GM12878 (cell line): ENCODE data around the gene PITPNM1. TPM values are rescaled to one million over a fixed set of nuclear protein-coding genes. Genes with fewer than 3 reads are reported as not detected.
A peak's percentile ranks its signal among the peaks of the same experiment; 100 is the strongest.

Experiments
- ATF2 ChIP-seq: IDR thresholded peaks from 2 replicates; pipeline ENCODE4 v1.6.1; 2012; ENCODE audit warnings: low read length, inconsistent platforms
- BCL11A ChIP-seq: IDR thresholded peaks from 2 replicates; pipeline ENCODE4 v1.6.1; 2011; ENCODE audit warnings: low read depth, low read length
- BRCA1 ChIP-seq: IDR thresholded peaks from 2 replicates; pipeline ENCODE4 v1.6.1; 2011; ENCODE audit warnings: low read depth, low read length, improper control_type of control experiment
- CBX5 ChIP-seq: sonication (generic); IDR thresholded peaks from 2 replicates; pipeline ENCODE4 v1.6.1; 2016; ENCODE audit warnings: low read depth, moderate library complexity, mild to moderate bottlenecking, inconsistent platforms
- GABPA ChIP-seq: IDR thresholded peaks from 2 replicates; pipeline ENCODE4 v1.6.1; 2014; ENCODE audit warnings: antibody characterized with exemption, low read depth, mild to moderate bottlenecking, inconsistent platforms
- HCFC1 ChIP-seq: fragments of 150-350 bp; IDR thresholded peaks from 2 replicates; pipeline ENCODE4 v1.6.1; 2014; ENCODE audit warnings: low read length
- IKZF1 ChIP-seq: fragments of 450-650 bp; conservative IDR thresholded peaks from 2 replicates; pipeline ENCODE4 v1.6.1; 2017; ENCODE audit warnings: antibody characterized with exemption, mild to moderate bottlenecking
- KDM1A ChIP-seq: fragments of 200-600 bp; sonication (generic); IDR thresholded peaks from 2 replicates; pipeline ENCODE4 v1.6.1; 2016; ENCODE audit warnings: borderline replicate concordance
- MEF2A ChIP-seq: IDR thresholded peaks from 2 replicates; pipeline ENCODE4 v1.6.1; 2011; ENCODE audit warnings: low read depth, mild to moderate bottlenecking, low read length, moderate library complexity; ENCODE audit not compliant: insufficient read depth
- MTA2 ChIP-seq: fragments of 450-650 bp; IDR thresholded peaks from 2 replicates; pipeline ENCODE4 v1.6.1; 2016; ENCODE audit warnings: low read depth, mild to moderate bottlenecking, moderate library complexity
- NR2C2 ChIP-seq: IDR thresholded peaks from 2 replicates; pipeline ENCODE4 v1.6.1; 2011; ENCODE audit warnings: borderline replicate concordance, low read depth; ENCODE audit not compliant: control insufficient read depth, insufficient read length
- PML ChIP-seq: IDR thresholded peaks from 2 replicates; pipeline ENCODE4 v1.6.1; 2012; ENCODE audit warnings: low read length, inconsistent platforms
- POU2F2 ChIP-seq: IDR thresholded peaks from 3 replicates; pipeline ENCODE4 v1.6.1; 2011; ENCODE audit warnings: low read depth, mild to moderate bottlenecking, low read length, borderline replicate concordance
- RBBP5 ChIP-seq: fragments of 200-600 bp; sonication (generic); conservative IDR thresholded peaks from 2 replicates; pipeline ENCODE4 v1.6.1; 2016
- RFX5 ChIP-seq: IDR thresholded peaks from 2 replicates; pipeline ENCODE4 v1.6.1; 2011; ENCODE audit warnings: low read depth, low read length, improper control_type of control experiment
- SP1 ChIP-seq: IDR thresholded peaks from one replicate; pipeline ENCODE4 v1.6.1; 2011; ENCODE audit warnings: low read depth, low read length
- SREBF1 ChIP-seq: IDR thresholded peaks from 2 replicates; pipeline ENCODE4 v1.6.1; 2012; ENCODE audit warnings: mild to moderate bottlenecking, low read length
- WRNIP1 ChIP-seq: IDR thresholded peaks from 2 replicates; pipeline ENCODE4 v1.6.1; 2011; ENCODE audit warnings: low read depth, low read length, improper control_type of control experiment, borderline replicate concordance
- YY1 ChIP-seq: IDR thresholded peaks from 2 replicates; pipeline ENCODE4 v1.6.1; 2011; ENCODE audit warnings: low read depth, mild to moderate bottlenecking, low read length
- ZBTB11 ChIP-seq: fragments of 450-650 bp; formaldehyde crosslinking; IDR thresholded peaks from 2 replicates; pipeline ENCODE4 v1.5.0; 2022; ENCODE audit warnings: mild to moderate bottlenecking, missing genetic modification characterization
- ZBTB40 ChIP-seq: fragments of 450-650 bp; IDR thresholded peaks from 2 replicates; pipeline ENCODE4 v1.6.1; 2016; ENCODE audit warnings: mild to moderate bottlenecking, moderate library complexity, borderline replicate concordance
- ZSCAN29 ChIP-seq: fragments of 450-650 bp; IDR thresholded peaks from 2 replicates; pipeline ENCODE4 v1.6.1; 2017; ENCODE audit warnings: mild to moderate bottlenecking, moderate library complexity
- polyA plus RNA-seq, 11 experiments: library from polyadenylated mRNA; depleted of rRNA in 4 of 11; unstranded in 6 of 11; stranded (reverse) in 5 of 11; fragments of >200 nt; fragmentation: Nextera tagmentation in 4 of 11; fragmentation: Illumina TruSeq in 1 of 11; extraction: Ambion mirVana in 4 of 11; extraction: Trizol in 1 of 11; gene quantifications; 1 replicate in 1 of 11; 2 replicates in 10 of 11; pipeline versions ENCODE4 v1.2.1 to v1.2.3, GENCODE V29; 2011 to 2016; ENCODE audit warnings: inconsistent platforms in 2 of 11, missing spikeins in 2 of 11, low read depth in 1 of 11
- total RNA-seq, 4 experiments: library from RNA; depleted of rRNA in 3 of 4; stranded (reverse); fragments of >200 nt in 3 of 4; fragmentation: Illumina TruSeq in 1 of 4; extraction: Trizol in 1 of 4; gene quantifications; 2 replicates each; pipeline versions ENCODE4 v1.2.1 to v1.2.3, GENCODE V29; 2013 to 2021

PITPNM1 gene
- total and polyA plus RNA-seq, 10 of the 15 experiments (the other 5 are each of a cell fraction or from before 2014, with no cell fraction given), result 0.11 to 56.8 (median 16.5) TPM

GRCh38 chr11:67486481-67487195, 18.5 kb downstream of the PITPNM1 start (continued):
- TF ChIP-seq ATF2, result no peak
- TF ChIP-seq SP1, result peak; percentile 79
- TF ChIP-seq KDM1A, result no peak
- TF ChIP-seq NR2C2, result no peak
- TF ChIP-seq WRNIP1, result no peak
- TF ChIP-seq YY1, result peak; percentile 69; the same call in 1 of the 2 replicates
- TF ChIP-seq HCFC1, result no peak
- no peak for TF ChIP-seq ZBTB40
- TF ChIP-seq ZBTB11 (CRISPR knock-in tag), result no peak
- TF ChIP-seq RFX5, result peak; percentile 14; the same call in 1 of the 2 replicates
- TF ChIP-seq POU2F2, result no peak
- TF ChIP-seq MTA2, result peak; percentile 82
- peak; percentile 59; the same call in 1 of the 2 replicates for TF ChIP-seq MEF2A
- no peak for TF ChIP-seq GABPA
- no peak for TF ChIP-seq SREBF1
- no peak for TF ChIP-seq RBBP5
- TF ChIP-seq BCL11A, result peak; percentile 93
- TF ChIP-seq BRCA1, result no peak
- TF ChIP-seq PML, result no peak
- no peak for TF ChIP-seq CBX5
- TF ChIP-seq ZSCAN29, result peak; percentile 7; the same call in 1 of the 2 replicates
- TF ChIP-seq IKZF1, result peak; percentile 98
